ENCODE results near the gene VRTN.

VRTN gene

DNA sequence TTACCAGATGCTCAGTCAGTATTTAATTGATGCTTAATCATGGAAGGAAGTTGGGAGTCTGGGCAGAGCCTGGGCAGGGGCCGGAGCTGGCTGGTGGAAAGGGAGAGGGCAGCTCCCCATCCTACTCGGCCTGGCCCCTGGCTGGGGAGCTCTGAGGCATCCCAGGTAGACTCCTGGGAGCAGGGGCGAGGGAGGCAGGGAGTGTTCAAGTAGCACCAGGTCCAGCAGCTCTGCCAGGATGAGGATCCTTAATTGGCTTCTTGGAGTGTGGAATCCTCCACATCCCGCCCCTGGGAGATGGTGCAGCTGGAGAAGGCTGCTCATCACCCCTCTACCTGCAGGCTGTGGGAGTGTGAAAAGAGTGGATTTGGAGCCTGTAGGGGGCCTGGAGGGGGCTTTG is 46.8 kb downstream of the VRTN start:
- no peak for DNase-seq (ENCODE audit: low spot score)

DNA sequence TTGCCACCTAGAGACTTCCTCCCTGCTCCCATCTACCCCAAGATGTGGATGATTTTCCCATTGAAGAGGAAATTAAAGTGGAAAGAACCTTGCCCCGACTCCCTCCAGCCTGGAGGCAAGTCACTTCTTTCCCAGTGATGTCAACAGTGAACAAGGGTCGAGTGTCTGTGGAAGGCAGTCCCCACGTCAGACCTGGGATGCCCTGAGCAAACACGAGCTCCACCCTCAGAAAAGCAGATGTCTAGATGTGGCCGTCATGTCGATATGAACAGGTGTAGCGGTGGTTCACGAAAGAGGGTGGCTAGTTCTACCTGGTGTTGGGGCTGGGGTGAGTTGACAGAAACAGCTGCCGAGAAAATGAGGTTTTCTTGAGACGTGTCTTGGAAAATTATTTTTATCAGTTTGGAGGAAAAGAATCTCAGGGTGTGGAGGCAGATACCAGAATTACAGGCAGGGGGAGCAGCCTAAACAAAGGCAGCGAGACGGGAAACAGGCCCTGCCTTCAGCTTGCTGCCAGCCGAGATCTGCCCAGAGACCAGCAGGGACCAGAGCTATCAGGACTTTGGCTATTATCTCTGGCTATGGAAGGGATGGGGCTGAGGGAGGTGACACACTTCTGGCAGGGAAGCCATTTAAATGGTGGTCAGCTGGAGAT is 51.9 kb downstream of the VRTN start:
- DNase-seq (ENCODE audit: low spot score): no peak

DNA sequence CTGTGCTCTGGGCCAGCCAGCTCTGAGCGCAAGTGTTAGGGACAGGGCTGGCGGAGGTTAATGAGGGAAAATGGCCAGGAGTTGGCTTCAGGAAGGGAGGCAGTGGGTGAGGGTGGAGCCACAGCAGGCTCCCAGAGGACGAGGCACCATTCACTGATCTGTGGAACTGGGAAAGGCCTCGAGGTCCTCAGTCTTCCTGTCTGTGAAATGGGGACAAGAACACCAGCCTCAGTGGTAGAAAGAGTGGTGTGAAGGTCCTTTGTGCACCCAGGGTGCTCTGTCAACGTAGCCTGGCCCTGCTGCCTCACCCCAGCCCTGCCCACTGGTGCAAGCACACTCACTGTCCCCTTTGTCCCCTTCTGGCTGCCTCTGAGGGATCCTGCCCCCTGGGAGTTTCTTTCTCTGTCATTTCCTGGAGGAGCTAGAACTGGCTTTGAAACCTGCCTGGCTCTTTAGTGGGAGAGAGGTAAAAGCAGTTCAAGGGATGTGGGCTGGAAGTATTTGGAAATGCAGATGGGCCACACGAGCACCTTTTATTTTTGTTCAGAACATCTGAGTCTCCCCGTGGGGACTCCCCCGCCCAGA is 52.7 kb downstream of the VRTN start:
- DNase-seq (ENCODE audit: low spot score): no peak

DNA sequence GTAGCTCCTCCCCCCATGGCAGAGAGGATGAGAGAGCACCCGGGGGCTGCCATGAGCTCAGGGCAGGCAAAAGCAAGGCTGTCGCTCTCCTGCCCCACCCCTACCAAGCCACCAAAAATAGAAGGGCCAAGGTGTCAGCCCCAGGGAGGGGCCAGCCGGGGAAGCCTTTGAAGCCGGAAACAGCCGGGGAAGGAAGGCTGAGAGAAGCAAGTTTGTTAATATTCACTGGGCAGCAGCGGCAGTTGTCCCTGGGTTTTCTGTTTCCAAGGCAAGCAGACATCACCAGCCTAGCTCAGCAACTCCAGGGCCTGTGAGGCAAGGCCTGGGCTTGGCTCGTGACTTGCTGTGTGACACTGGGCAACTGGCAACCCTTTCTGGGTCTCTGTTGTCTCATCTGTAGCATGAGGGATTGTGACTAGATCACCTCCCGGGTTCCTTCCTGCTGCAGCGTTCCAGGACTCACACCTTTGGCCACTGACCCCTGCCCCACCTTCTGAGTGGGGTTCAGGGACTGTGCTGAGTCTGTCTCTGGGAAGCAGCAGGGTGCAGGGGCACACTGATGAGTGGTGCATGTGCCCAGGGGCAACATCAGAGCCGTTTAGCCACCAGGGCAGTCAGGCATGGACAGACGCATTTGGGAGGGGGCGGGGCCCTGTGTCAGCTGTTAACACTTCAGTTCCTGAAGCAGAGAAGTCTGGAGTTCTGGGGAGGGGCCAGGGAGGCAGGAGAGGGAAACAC is 53.4 kb downstream of the VRTN start:
- DNase-seq (ENCODE audit: low spot score): no peak

DNA sequence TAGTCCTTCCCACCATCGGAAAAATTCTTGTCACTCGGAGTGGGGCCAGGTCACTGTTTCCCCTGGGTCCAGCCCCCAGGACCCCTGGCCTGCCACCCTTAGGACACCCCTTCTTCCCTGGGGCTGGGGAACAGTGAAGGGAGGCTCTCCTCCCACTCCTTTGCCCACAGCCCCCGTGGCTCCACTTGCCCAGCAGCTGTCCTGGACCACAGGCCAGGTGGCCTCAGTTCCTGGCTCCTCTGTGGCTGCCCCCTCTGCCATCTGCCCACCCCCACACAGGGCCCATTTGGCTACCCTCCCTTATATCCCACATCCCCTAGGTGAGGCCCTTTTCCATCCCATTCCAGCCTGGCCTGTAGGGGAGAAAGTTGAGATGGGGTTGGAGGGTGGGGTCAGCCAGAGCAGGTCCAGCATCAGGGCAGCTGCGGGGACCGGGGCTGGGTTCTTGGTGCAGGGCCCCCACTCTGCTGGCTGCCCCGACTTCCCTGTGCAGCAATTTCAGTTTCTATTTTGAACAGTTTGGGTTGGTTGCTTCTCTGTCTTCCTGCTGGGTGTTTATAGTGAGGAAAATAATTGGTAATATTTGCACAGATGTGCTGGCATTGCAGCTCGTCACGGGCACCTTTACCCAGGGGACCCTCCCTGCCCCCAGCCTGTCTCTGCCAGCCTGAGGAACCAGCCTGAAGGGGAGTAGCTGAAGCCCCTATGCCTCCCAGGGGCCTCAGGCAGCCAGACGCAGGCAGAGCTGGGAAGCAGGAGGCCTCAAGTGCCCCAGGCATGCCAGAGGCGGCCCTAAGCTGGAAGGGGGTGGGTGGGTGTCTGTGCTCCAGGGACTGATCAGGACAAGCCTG is 54.4 kb downstream of the VRTN start:
- no peak for DNase-seq (ENCODE audit: low spot score)

DNA sequence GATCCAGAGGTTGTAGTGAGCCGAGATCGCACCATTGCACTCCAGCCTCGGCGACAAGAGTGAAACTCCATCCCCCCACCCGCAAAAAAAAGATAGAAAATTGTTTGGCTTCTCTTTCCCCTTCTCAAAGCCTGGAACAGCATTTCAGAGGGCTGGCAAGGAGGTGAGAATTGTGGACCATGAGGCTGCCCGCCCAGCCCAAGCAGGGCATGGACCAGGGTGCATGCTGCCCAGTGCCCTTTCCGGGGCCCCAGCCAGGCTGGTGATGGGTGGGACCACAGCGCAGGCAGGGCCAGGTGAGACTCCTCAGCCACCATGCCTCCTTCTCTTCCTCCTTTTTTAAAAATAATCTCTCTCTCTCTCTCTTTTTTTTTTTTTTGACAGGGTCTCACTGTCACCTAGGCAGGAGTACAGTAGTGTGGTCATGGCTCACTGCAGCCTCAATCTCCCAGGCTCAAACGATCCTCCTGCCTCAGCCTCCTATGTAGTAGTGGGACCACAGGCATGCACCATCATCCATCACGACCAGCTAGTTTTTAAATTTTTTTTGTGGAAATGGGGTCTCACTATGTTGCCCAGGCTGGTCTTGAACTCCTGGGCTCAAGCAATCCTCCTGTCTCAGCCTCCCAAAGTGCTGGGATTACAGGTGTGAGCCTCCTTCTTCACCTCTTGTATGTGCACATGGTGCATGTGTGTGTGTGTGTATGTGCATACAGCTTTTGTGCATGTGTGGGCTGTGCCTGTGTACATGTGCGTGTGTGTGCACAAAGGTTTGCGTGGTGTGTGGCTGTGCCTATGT is 55.5 kb downstream of the VRTN start:
- no peak for DNase-seq (ENCODE audit: low spot score)

DNA sequence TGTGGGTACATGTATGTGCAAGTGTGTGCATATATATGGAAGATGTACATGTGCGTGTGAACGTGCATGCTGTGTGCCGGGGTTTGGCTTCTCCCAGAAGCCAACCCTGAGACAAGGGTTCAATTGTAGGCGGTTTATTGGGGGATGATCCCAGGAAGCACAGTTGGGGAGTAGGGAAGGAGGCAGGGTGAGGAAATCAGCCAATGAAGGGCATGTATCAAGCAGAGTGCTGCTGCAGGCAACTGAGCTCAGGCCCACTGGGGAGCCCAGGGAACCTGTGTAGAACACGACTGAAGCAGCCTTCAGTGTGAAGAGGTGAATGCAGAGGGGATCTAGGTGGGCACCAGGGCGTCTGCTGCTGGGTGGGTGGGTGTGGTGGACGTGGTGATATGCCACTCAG is 56.2 kb downstream of the VRTN start:
- DNase-seq (ENCODE audit: low spot score): no peak

DNA sequence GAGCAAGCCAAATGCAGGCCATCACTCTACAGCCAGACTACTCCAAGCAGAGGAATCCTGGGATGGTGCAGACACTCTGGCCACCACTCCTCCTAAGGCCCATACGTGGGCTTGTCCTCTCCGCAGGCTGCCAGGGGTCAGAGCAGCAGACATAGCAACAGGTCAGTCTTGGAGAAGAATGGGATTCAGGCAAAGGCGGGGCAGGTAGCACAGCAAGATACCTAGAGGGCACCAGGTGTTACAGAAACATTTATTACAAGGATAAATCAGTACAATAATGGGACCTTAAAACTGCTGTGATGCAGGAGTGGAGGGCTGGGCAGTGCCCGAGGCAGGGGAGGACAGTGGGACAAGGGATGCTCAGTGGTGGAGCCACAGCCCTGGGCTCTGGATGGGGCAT is 57.4 kb downstream of the VRTN start:
- DNase-seq (ENCODE audit: low spot score): no peak

DNA sequence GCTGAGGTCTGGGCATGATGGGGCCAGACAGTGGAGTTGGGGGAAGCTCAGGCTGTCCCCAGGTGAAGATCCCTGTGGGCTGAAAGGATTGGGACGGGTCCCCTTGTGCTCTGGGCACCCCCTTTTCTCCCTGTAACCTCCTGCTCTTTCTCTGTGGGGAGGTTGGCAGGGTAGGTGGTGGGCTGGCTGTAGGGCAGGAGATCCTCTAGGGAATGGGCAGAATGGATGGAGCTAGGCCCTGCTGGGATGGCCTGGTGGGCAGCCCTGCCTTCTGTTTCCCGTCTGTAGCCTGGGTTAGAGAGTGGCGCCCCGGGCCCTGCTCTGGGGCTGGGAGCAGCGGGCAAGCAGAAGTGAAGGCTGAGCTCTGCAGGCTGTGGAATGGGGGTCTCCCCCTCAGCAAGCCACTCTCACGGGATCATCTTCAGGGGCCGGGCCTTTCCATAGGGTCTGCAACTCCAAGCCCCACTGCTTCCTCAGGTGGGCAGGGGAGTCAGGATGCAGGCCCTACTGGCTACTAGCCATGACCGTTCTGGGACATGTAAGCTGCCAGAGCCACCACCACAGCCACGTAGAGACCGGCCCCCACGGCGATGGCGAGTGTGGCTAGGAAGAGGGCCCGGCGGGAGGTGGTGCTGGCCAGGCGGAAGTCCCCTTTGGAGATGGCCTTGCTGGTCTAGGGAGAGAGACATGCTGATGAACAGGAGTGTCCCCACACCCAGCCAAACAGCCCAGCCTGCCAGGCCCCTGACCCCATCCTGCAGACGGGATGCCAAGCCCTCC is 58.9 kb downstream of the VRTN start:
- DNase-seq (ENCODE audit: low spot score): no peak

DNA sequence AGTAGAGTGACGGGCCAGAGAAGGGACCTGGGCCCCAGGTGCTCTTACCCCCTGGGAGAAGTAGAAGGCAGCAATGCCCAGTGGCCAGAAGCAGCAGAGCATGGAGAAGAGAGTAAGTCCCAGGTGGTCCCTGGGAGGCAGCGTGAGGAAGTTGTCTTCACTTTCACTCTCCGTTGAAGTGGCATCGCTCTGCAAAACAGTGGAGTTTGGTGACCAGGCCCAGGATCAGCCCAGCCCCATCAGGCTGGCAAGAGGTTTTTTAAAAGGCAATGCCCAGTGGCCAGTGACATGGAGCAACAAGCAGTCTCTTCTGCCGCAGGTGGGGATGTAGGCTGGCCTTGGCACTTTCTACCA is 59.5 kb downstream of the VRTN start:
- no peak for DNase-seq (ENCODE audit: low spot score)

DNA sequence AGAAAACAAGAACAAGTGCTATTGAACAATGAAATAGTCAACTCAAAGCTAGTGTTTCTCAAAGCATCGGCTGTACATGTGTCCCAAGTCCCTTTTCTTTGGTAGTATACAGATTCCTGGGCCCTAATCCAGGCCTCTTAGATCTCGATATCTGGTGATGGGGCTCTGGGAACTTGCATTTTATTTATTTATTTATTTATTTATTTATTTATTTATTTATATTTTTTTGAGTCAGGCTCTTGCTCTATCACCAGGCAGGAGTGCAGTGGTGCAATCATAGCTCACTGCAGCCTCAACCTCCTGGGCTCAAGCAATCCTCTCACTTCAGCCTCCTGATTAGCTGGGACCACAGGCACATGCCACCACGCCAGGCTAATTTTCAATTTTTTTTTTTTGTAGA is 60.6 kb downstream of the VRTN start:
- DNase-seq (ENCODE audit: low spot score): no peak

DNA sequence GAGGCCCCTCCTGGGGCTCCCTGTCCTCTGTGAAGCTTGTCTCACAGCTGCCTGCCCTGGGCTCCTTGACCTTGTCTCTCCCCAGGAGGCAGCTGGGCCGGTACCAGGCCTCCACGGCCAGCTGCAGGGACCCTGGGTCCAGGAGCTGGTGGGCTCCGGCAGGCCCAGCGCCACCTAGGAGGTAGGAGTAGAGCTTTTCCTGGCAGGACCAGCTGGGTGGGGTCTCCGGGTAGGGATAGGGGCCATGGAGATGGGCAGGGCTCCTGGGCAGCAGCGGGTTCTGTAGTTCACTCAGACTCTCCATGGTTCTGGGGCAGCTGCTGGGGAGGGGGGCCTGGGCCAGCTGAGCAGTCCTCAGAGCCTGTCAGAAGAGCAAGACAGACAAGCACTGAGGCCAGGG is 61.2 kb downstream of the VRTN start:
- DNase-seq (ENCODE audit: low spot score): no peak
